ENCODE measurements around the gene RERE. TPM values are rescaled to one million over a fixed set of nuclear protein-coding genes. Genes with fewer than 3 reads are reported as not detected.

The RERE gene
- total RNA-seq, 1 donor from 2014 or later, result 64.6 TPM

GRCh38 chr1:8747879-8748825, 69.3 kb downstream of the RERE start:
- Histone ChIP-seq H3K9me3 (no peaks in the 10 kb centered on the region), H3K4me3 (no peak overlapping the region), H3K4me1 (no peaks in the 10 kb centered on the region), H3K27me3 (no peaks in the 10 kb centered on the region), H3K27ac (no peak overlapping the region), H3K36me3 (no peaks in the 10 kb centered on the region)
- intact Hi-C loops (cut with DNase I), result no loop called here
- DNase-seq (ENCODE audit: low spot score in 2 of 2), result no peak
- TF ChIP-seq CTCF (IDR thresholded peaks at IDR 0.05), result no peak

- Histone ChIP-seq H3K27me3 (no peaks in the 10 kb centered on the region), H3K36me3 (no peaks in the 10 kb centered on the region), H3K9me3 (no peaks in the 10 kb centered on the region), H3K27ac (no peak overlapping the region), H3K4me3 (no peak overlapping the region), H3K4me1 (no peaks in the 10 kb centered on the region)
- intact Hi-C loops (cut with DNase I), result no loop called here
- no peak for TF ChIP-seq CTCF (IDR thresholded peaks at IDR 0.05)
- no peak for DNase-seq (ENCODE audit: low spot score in 2 of 2)
These were observed 70.9 kb downstream of the RERE start for GRCh38 chr1:8746554-8746953.

GRCh38 chr1:8745749-8746390, 71.6 kb downstream of the RERE start:
- H3K27me3 ChIP-seq, result no peaks in the 10 kb centered on the region
- intact Hi-C loops (cut with DNase I), result no loop called here
- H3K36me3 ChIP-seq, result no peaks in the 10 kb centered on the region
- H3K4me1 ChIP-seq, result no peaks in the 10 kb centered on the region
- H3K4me3 ChIP-seq, result no peak overlapping the region
- TF ChIP-seq CTCF (IDR thresholded peaks at IDR 0.05), result no peak
- H3K27ac ChIP-seq, result no peak overlapping the region
- H3K9me3 ChIP-seq, result no peaks in the 10 kb centered on the region
- no peak for DNase-seq (ENCODE audit: low spot score in 2 of 2)

GRCh38 chr1:8745346-8745745, 72.1 kb downstream of the RERE start:
- Histone ChIP-seq H3K27me3 (no peaks in the 10 kb centered on the region), H3K4me1 (no peaks in the 10 kb centered on the region), H3K9me3 (no peaks in the 10 kb centered on the region), H3K4me3 (no peak overlapping the region), H3K27ac (no peak overlapping the region), H3K36me3 (no peaks in the 10 kb centered on the region)
- DNase-seq (ENCODE audit: low spot score in 2 of 2), result no peak
- no peak for TF ChIP-seq CTCF (IDR thresholded peaks at IDR 0.05)
- intact Hi-C loops (cut with DNase I), result no loop called here

GRCh38 chr1:8742022-8742924, 75.2 kb downstream of the RERE start:
- DNase-seq (ENCODE audit: low spot score in 2 of 2), result no peak
- Histone ChIP-seq H3K27ac (no peak overlapping the region), H3K27me3 (no peaks in the 10 kb centered on the region), H3K9me3 (no peaks in the 10 kb centered on the region), H3K4me1 (no peaks in the 10 kb centered on the region), H3K4me3 (no peak overlapping the region), H3K36me3 (no peaks in the 10 kb centered on the region)
- TF ChIP-seq CTCF (IDR thresholded peaks at IDR 0.05), result no peak
- intact Hi-C loops (cut with DNase I), result no loop called here
